NCI-H526 treated with DMSO at 0.1 percent for 48 hours (cell line): ENCODE data around the gene RALGPS1.

Experiments used
- DNase-seq: peaks from one replicate; lab custom pipeline; 2025; lab: John Stamatoyannopoulos, UW

The RALGPS1 gene

DNA sequence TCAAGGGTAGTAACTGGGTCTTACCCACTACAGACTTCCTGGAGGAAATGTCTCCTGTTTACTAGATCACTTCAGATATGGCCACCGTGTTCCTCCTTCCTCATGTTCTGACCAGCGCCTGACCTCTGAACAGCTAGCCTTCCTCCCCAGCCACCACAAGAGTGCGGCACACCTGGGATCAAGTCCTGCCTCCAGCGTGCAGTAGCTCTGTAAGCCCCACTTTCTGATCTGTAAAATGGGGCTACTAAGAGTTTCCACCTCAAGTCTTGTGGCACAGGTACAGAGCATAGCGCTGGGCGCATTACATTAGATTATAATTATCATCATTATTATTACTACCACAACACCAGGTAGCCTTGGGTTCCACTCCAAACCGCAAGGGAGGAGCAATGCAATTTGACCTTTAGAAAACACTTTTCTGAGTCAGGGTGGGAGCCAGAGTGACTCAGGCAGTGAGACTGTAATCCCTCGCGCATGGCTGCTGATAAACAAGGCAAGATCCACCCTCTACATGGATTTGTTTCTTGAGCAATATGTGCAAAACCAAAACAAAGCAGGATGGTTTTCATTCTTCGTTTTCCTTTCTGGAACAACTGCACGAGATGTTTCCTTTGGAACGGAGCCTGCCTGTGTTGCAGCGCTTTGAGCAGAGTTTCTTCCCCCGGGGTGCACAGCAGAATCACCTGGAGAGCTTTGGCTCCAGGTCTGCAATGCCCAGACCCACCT is 272.8 kb downstream of the RALGPS1 start:
- DNase-seq: no peak

DNA sequence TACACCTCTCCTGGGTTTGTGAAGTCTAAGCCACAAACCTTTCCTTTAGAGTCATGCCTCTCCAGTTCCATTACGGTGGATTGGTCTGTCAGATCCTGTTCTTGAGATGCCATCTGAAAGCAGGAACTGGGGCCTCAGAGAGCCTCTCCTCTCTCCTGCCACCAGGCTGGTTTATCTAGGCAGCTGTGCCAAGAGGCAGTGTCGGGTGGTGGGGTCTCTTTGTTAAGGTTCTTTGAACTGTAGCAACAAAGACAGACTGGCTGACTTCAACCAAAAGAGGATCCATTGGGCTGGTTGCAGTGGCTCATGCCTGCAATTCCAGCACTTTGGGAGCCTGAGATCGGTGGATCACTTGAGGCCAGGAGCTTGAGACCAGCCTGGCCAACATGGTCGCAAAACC is 273.8 kb downstream of the RALGPS1 start:
- no peak for DNase-seq

DNA sequence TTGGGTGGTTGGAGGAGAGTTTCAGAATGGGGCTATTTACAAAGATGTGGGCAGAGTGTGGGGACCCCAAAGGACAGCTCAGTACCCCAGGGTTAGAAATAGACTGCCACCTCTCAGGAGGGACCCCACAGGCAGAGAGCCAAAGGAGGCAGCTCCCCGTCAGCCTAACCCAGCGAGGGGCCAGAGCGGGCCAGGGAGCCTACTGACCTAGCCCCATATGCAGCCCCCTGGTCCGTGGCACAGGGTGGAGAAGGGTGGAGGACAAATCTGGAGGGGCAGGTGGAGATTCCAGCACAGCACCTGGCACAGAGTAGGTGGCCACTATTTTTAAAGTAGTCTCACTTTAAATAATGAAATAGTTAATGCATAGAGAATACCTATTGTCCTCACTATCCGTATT is 275.0 kb downstream of the RALGPS1 start:
- DNase-seq: no peak

DNA sequence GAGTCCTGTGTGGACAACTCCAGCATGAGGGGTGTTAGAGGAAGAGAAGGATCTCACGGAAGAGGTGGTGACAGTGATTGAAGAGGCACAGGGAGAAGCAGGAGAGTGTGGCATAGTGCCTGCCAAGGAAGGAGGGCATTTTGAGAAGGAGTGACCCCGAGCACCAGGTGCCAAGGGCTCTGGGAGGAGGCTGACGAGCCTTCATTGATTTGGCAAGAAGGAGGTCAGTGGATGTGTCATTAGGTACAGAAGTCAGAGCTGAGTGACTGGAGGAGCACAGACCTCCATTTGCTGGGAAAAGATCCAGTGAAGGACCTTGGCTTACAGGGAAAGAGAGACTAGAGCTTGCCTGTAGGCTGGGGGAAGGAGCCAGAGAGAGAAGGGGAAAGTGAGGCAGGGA is 278.2 kb downstream of the RALGPS1 start:
- DNase-seq: no peak

DNA sequence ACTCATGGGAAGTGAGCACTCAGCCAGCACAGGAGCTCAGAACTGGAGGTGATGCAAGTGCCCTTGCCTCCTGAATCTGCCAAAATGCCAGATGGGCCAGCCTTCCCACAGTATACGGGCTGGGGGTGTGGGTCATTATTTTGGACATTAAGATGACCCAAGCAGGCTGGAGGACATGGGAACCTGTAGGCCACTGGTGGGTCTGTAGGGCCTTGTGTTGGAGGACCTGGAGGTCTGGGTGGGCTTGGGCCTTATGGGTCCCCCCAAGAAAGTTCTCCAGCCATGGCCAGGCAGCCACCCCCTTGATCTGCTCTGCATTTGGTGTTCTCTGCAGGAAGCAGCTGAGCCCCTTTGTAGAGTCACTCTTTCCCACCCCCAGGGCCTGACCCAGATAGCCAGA is 278.9 kb downstream of the RALGPS1 start:
- no peak for DNase-seq

DNA sequence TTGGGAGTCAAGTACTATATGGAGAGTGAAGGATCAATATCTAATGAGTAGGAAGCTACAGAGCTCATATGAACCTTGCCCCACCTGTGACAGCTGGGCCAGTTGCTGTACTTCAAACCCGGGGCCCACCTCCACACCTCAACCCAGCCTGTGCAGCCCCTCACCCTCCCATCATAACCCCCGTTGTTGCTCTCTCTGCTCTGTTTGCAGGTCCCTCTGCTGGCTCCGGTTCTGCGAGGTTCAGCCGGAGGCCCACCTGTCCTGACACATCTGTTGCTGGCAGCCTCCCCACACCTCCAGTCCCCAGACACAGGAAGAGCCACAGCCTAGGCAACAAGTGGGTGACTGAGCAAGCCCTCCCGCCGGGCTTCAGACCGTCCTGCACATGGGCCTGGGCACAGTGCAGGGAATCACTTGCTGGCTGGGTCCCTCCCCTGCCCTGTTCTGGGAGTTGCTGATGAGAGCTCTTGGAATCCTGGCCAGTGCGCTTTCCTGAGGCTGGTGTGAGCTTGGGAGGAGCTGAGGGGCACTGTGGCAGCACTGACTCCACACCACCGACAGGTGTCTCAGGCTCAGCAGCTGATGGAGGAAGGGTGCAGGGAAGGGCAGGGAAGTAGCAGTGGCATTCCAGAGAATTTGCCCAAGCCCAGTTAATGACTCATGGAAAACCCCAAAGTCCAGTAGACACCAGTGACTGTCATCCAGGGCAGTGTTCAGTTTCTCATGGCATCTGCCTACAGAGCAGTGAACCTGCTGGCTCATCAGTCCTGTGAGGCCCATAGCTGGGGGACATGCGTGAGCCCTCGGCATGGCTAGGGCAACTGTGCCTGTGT is 280.5 kb downstream of the RALGPS1 start:
- DNase-seq: no peak

DNA sequence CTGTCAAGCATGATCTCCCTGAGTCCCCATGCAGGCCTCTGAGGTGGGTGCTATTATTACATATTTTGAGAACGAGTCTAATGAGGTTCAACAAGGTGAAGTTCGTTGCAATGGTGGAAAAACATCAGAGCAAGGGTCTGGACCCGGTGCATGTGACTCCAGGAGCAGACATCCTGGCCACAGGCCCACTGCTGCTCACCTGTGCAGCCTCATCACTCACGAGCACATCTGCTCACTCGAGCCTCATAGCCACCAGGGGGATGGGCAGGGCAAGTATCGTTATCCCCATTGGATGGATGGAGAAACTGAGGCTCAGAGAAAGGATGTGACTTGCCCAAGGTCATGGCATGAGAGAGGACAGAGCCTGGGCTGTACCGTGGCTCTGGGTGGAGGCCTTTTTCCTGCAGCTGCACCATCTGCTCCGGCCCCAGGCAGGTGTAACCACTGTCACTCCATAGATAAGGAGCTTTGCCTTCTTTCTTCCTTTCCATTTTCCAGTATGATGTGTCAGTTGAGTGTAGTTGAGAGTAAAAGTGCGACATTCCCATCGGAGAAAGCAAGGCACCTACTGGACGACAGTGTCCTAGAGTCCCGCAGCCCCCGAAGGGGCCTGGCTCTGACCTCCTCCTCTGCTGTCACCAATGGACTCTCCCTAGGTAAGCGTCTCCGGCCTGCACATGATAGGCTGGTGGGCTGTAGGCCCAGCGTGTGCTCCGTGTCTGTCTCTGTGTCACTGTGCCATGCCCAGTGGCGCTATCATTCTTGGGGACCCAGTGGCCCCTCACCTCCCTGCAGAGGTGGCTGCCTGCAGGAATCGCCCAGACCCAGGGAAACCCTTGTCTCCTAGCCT is 281.6 kb downstream of the RALGPS1 start:
- no peak for DNase-seq

DNA sequence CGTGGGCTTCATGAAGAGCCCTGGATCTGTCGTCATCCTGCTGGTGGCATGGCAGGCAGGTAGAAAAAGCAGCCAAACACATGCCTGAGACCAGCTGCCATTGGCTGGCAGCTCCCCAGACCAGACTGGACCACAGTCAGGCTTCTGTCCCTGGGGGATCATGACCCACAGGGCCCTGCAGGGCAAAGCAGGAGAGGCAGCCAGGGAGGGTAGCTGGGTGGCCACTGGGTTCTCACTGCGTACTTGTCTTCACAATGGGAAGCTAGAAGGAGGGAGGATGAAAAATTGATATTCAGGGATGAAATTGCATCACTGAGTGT is 282.2 kb downstream of the RALGPS1 start:
- DNase-seq: no peak

DNA sequence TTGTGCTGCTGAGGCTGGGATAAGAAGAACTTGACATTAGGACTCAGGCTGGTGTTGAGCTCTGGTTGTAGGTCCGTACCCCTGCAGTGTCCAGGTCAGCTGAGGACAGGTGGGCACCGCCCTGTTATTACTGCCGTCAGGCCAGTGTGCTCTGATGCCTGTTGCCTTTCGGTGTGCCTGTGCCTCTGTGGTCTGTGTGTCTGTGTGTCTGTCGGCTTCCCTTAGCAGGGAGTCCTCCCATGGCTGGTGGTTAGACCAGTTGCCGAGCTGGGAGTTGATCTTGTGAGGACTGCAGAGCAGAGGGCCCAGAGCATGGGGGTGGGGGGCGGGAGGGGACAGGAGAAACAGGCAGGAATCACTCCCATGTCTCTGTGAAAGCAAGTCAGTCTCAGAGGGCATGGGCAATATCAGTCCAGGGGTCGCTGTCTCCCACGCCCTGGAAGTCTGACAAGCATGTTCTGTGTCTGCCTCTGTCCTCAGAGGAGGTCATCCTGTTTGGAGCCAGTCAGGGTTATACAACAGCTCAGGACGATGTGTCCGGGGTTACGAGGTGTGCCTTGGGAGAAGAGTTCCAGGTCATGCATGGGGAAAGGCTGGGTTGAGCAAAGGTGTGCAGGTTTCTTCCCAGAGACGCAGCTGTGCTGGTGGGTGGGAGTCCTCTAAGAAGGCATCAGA is 282.7 kb downstream of the RALGPS1 start:
- no peak for DNase-seq

DNA sequence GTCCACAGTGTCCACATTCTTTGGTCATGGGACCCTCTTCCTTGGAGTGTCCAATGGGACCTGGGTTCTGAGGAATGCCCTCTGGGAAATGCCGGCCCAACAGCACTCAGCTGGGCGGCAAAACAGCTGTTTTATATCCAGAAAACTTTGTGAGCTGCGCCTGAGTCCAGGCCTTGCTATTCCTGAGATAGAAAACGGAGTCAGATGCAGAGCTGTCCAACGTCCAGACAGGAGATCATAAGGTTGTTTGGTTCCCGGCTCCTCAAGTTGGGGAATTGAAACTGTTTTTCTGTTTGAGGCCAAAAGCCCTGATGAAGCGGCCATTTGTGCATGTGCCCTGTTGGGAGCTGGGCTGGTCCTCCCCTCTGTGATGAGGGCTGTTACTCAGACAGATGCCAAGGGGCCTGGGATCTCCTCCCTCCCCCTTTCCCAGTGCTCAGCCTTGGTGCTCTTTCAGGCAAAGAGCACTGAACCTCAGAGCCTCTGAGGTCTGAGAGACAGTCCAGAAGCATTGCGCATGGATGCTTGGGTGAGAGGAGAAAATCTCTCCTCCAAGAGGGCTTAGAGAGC is 283.4 kb downstream of the RALGPS1 start:
- DNase-seq: no peak

DNA sequence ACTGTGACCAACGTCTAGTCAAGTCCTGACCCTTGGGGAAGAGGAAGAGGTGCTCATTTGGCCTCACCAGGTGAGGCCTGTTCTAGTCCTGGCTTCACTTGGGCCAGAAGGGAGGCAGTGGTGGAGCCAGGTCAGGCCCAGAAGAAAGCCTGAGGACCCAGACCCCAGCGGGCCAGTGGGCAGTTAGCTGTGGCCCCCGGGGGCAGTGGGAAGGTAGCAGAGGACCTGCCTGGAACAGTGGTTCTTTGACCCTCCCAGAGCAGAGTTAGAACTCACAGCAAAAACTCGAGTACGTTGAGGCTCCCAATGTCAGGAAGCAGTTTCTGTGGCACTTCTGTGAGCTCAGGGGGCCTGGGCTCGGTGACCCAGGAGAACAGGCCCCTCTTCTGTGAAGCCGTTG is 284.0 kb downstream of the RALGPS1 start:
- DNase-seq: no peak

DNA sequence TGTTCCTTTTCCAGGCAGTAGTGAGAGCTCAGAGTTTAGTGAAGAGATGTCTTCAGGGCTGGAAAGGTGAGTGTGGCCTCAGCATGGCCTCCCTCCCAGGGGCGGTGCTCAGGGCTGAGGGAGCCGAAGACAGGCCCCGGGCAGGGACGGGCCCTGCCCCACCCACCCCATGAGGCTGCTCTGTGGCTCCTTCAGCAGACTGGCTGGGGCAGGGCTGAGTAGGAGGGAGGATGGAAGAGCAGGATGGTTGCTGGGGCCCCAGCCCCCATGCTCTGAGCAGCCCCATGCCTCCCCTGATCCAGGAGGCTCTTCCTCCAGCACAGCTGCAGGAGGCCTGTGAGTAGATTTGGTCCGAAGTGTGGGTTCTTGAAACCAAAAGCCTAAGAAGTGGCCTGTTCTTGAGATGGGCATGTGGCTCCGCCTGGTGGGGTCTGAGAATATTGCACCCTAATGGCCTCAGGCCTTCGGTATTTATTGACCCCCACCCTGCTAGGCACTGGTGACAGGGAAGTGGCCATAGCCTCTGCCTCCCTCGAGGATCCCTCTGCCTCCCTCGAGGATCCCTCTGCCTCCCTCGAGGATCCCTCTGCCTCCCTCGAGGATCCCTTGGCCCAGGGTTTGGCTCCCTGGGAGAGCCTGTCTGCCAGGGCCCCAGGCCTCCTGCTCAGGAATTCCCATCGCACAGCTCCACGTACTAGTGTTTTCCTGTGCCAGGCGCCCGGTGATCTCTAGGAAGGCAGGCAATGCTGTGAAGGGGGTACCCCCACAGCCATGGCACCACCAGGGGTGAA is 284.6 kb downstream of the RALGPS1 start:
- peak; percentile 5 for DNase-seq

DNA sequence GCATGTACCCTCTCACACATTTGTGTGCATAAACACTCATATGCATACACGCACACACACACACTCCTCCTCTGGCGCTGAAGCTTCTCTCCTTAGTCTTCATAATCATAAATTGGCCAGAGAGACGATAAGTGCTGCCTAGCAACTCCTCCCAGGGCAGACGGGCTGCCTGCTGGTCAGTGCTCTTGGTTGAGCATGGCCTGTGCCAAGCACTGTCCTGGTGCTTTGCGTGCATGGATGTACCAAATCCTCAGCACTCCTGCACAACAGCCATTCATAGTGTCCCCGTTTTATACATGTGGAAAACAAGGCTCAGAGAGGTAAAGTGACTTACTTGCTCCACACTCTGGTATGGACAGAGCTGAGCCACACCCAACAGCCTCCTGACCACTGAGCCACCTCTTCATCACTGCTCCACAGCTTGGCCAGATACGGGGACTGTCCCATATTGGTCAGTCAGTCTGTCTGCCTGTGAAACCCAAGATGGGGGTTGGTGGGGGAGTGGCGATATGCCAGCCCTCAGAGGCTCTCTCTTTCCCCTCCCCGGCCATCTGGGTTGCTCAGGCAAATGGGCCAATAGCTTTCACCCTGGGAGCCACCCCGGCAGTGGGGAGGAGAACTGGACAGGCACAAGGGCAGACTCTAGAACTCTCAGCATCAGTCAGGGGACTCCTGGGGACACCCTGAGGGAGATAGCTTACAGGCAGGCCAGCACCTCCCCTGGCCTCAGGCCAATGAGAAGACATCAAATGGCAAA is 285.7 kb downstream of the RALGPS1 start:
- no peak for DNase-seq

DNA sequence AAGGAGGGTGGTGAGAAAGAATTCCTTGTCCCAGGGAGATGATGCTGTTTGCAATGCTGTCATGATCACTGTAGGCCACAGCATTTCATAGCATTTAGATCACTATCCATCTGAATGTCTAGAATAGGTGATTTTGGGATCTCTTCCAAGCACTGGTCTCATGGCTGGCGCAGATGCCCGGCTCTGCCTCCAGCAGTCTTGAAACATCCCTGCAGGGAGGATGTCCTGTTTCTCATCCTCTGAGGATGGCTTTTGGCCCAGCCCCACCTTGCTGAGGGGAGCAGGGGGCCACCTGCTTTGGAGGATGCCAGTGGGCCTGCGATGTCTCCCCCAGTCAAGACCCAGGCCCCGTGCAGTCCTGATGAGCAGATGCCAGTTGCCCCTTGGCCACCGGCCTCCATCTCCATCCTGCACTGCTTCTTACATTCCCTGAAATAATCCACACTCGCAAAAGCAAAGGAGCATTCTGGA is 286.5 kb downstream of the RALGPS1 start:
- DNase-seq: no peak

DNA sequence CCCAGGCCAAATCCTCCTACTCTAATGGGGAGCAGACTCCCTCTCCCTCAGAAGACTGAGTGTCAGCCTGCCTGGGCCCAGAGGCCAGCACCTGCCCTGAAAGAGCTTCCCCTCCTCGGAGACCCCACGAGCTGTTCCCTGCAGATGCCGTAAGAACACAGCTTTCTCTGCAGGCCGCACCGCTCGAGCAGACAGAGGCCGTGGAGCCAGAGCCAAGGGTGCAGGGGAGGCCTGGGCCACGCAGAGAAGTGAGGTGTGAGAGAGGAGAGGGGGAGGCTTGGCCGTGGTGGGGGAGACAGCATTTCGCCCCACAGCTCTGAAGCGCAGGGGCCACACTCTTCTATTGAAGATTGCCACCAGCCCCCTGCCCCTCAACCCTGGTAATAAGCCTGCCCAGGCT is 287.1 kb downstream of the RALGPS1 start:
- DNase-seq: no peak

DNA sequence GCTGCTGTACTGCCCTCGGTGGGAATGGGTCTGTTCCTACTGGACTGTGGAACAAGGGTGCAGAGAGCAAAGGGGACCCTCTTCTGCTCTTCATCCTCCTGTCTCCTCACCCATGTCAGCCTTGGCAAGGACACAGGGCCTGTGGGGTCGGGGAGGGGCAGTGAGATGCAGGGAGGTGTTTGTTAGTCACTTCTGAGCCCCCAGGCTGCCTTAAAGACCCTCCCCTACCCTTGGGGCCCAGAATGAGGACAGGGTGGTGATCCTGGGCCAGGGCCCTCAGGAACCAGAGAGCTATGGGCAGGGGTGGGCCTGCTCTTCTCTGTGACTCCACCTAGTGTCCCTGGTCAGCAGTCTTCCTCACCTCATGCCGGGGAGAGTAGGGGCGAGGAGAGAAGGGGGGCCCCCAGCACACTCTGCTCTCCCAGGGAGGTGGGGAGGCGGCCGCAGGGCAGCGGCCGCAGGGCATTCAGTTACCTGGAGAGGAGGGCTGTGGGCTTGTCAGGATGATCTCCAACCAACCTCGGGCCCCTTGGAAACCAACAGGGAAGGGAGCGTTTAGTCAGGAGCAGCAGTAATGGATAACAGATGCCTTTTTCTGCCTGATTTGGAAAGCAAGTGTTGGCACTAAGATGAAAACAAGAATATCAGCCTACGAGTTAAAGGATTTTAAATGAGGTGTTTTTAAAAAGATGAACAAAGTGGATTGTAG is 288.0 kb downstream of the RALGPS1 start:
- no peak for DNase-seq

DNA sequence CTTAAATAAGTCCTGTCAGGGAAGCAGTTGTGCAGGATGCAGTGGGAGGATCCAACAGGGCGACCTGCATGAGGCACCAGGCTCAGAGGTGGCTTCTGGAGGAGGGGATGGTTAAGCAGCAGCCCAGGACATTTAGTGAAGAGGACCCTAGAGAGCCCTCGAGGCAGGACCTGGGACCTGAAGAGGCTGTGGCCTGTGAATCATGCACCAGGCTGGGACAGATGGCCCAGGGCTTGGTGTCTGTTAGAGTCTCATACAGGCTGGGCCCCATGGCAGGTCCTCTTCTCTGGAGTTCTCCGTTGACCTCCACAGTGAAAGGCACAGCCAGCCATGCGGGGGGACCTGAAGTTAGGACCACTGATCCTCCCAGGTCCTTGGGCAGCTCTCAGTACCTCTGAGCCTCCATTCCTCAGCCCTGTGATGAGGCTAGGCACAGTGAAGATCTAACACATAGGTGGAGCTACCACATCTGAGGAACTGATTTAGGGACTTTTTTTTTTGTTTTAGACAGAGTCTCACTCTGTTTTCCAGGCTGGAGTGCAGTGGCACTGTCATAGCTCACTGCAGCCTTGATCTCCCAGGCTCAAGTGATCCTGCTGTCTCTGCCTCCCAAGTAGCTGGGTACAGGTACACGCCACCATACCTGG is 289.2 kb downstream of the RALGPS1 start:
- DNase-seq: no peak

DNA sequence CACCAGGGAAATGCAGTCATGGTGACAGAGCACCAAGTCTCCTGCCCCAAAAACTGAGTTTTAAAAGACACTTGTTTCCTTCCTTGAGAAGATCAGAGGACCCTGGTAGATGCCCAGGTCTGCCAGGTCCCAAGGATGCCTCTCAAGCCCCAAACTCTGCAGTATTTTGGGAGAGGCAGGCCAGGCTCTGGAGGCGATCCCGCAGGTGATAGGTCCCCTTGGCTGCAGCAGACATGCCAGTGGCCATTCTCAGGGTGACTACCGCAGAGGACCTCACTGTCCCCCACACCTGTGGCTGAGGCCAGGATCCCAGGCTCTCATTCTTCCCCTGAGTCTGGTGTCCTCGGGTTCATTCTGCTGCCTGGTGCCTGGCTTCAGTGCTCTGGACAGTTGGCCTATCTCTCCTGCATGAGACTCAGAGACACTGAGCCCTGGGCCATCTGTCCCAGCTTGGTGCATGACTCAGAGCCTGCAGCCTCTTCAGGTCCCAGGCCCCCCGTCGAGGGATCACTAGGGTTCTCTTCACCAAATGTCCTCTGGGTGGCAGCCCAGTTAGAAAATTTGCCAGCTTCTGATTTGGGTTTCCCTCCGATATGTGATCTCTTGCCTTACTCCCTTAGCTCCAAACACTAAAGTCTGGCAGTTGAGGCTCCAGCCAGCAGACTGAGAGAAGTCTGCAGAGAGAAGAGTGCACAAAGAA is 290.3 kb downstream of the RALGPS1 start:
- DNase-seq: no peak
